H1 (cell line): ENCODE results near the gene GCHFR. TPM values are rescaled to one million over a fixed set of nuclear protein-coding genes. Genes with fewer than 3 reads are reported as not detected.

ENCODE experiments used
- CTCF ChIA-PET: fragments of 300-600 bp; sonication (Branson Sonifier 250); formaldehyde crosslinking; loops from one replicate; lab custom pipeline; 2021; ENCODE audit not compliant: partially characterized antibody; lab: Charles Lee
- POLR2A ChIA-PET: fragments of 300-600 bp; sonication (Branson Sonifier 250); formaldehyde crosslinking; loops from one replicate; lab custom pipeline; 2021; ENCODE audit warnings: inconsistent platforms; ENCODE audit not compliant: partially characterized antibody; lab: Charles Lee
- DNase-seq, 2 experiments: peaks; one replicate each; pipeline versions ENCODE4 v3.0.0 to v3.0.0-alpha.2; 2010 to 2022; ENCODE audit warnings: low spot score in 2 of 2, low read depth in 1 of 2, mixed read lengths in 1 of 2
- FAIRE-seq: peaks from 2 replicates; lab custom pipeline; 2011; peaks lifted over from hg19 to GRCh38; lab: Jason Lieb, UNC
- H2AFZ ChIP-seq: 2 replicates; pipeline ENCODE4 v1.8.1; 2012; ENCODE audit warnings: low read length, inconsistent platforms
- H2AK5ac ChIP-seq: 2 replicates; pipeline ENCODE4 v1.6.1; 2013; ENCODE audit warnings: low read depth, low read length
- H2BK120ac ChIP-seq: replicated peaks from 2 replicates; pipeline ENCODE3; 2013; ENCODE audit warnings: low read depth, low read length, inconsistent platforms
- H2BK12ac ChIP-seq: 2 replicates; pipeline ENCODE4 v1.6.1; 2013; ENCODE audit warnings: low read depth, low read length
- H2BK15ac ChIP-seq: 2 replicates; pipeline ENCODE4 v1.6.1; 2013; ENCODE audit warnings: low read length
- H2BK20ac ChIP-seq: 2 replicates; pipeline ENCODE4 v1.6.1; 2013; ENCODE audit warnings: low read length
- H2BK5ac ChIP-seq: 2 replicates; pipeline ENCODE4 v1.6.1; 2013; ENCODE audit warnings: low read depth, low read length
- H3K14ac ChIP-seq: 2 replicates; pipeline ENCODE4 v1.6.1; 2013; ENCODE audit warnings: inconsistent platforms; ENCODE audit not compliant: insufficient read length
- H3K18ac ChIP-seq: 2 replicates; pipeline ENCODE4 v1.6.1; 2013; ENCODE audit warnings: low read length; ENCODE audit errors: extremely low read depth
- H3K23ac ChIP-seq: 2 replicates; pipeline ENCODE4 v1.6.1; 2013; ENCODE audit warnings: inconsistent platforms; ENCODE audit not compliant: insufficient read length
- H3K23me2 ChIP-seq: 2 replicates; pipeline ENCODE4 v1.6.1; 2013; ENCODE audit warnings: low read depth, low read length
- H3K27ac ChIP-seq: 2 replicates; pipeline ENCODE4 v1.6.1; 2011; ENCODE audit warnings: low read depth, low read length, inconsistent platforms
- H3K27me3 ChIP-seq, 4 experiments: replicated peaks in 1 of 4; 1 replicate in 1 of 4; 2 replicates in 3 of 4; pipeline versions ENCODE4 v1.6.1 to v1.8.1; 2011 to 2013; ENCODE audit warnings: low read length in 3 of 4, mild to moderate bottlenecking in 3 of 4, inconsistent platforms in 2 of 4, mixed read lengths in 2 of 4, moderate library complexity in 1 of 4; ENCODE audit not compliant: control insufficient read depth in 3 of 4, insufficient read depth in 3 of 4; ENCODE audit errors: extremely low read depth in 1 of 4
- H3K36me3 ChIP-seq, 4 experiments: 2 replicates each; pipeline versions ENCODE4 v1.6.1 to v1.8.1; 2011 to 2013; ENCODE audit warnings: mild to moderate bottlenecking in 4 of 4, low read length in 3 of 4, moderate library complexity in 2 of 4, control low read depth in 1 of 4, inconsistent platforms in 1 of 4; ENCODE audit not compliant: insufficient read depth in 4 of 4, control insufficient read depth in 2 of 4
- H3K4ac ChIP-seq: replicated peaks from 2 replicates; pipeline ENCODE3; 2013; ENCODE audit warnings: low read length, low read depth, mixed read lengths, inconsistent platforms; ENCODE audit not compliant: insufficient read length
- H3K4me1 ChIP-seq, 4 experiments: replicated peaks in 1 of 4; 1 replicate in 1 of 4; 2 replicates in 3 of 4; pipeline versions ENCODE4 v1.6.1 to v1.8.1; 2011 to 2013; ENCODE audit warnings: low read length in 3 of 4, inconsistent platforms in 2 of 4, mixed read lengths in 1 of 4; ENCODE audit not compliant: insufficient read depth in 4 of 4, control insufficient read depth in 3 of 4
- H3K4me2 ChIP-seq, 2 experiments: 2 replicates each; pipeline versions ENCODE4 v1.6.1 to v1.8.1; 2011 to 2013; ENCODE audit warnings: low read depth in 2 of 2, low read length in 2 of 2, control low read depth in 1 of 2, inconsistent platforms in 1 of 2, mild to moderate bottlenecking in 1 of 2; ENCODE audit not compliant: insufficient read depth in 1 of 2
- H3K4me3 ChIP-seq, 4 experiments: fragments of 200-600, 300-600 bp in 1 of 4; sonication (generic), shearing (Covaris generic), sonication (Bioruptor Twin) in 1 of 4; 2 replicates each; pipeline versions ENCODE4 v1.5.1 to v1.8.1; 2011 to 2016; ENCODE audit warnings: low read length in 4 of 4, low read depth in 3 of 4, control low read depth in 2 of 4, inconsistent platforms in 2 of 4, mild to moderate bottlenecking in 2 of 4, mixed read lengths in 1 of 4, moderate library complexity in 1 of 4; ENCODE audit not compliant: insufficient read depth in 2 of 4; ENCODE audit errors: extremely low read depth in 1 of 4
- H3K56ac ChIP-seq: replicated peaks from 2 replicates; pipeline ENCODE3; 2013; ENCODE audit warnings: low read depth, mild to moderate bottlenecking, mixed read lengths, low read length, inconsistent platforms; ENCODE audit not compliant: insufficient read length
- H3K79me1 ChIP-seq: 2 replicates; pipeline ENCODE4 v1.6.1; 2013; ENCODE audit warnings: low read depth, low read length, control low read depth
- H3K79me2 ChIP-seq, 2 experiments: 2 replicates each; pipeline versions ENCODE4 v1.6.1 to v1.8.1; 2012 to 2013; ENCODE audit warnings: low read length in 2 of 2, mild to moderate bottlenecking in 2 of 2, inconsistent platforms in 1 of 2; ENCODE audit not compliant: insufficient read depth in 2 of 2, control insufficient read depth in 1 of 2
- H3K9ac ChIP-seq, 4 experiments: replicated peaks in 1 of 4; 1 replicate in 1 of 4; 2 replicates in 3 of 4; pipeline versions ENCODE4 v1.6.1 to v1.8.1; 2011 to 2013; ENCODE audit warnings: low read depth in 3 of 4, low read length in 3 of 4, control low read depth in 2 of 4, mild to moderate bottlenecking in 2 of 4, moderate library complexity in 2 of 4, inconsistent platforms in 1 of 4; ENCODE audit errors: extremely low read depth in 1 of 4
- H3K9me3 ChIP-seq, 2 experiments: 2 replicates each; pipeline versions ENCODE4 v1.6.1 to v1.8.1; 2012 to 2013; ENCODE audit warnings: mild to moderate bottlenecking in 2 of 2, moderate library complexity in 2 of 2, control low read depth in 1 of 2, inconsistent platforms in 1 of 2, low read depth in 1 of 2, low read length in 1 of 2, mixed read lengths in 1 of 2; ENCODE audit not compliant: insufficient read depth in 2 of 2
- H4K20me1 ChIP-seq, 2 experiments: replicated peaks in 1 of 2; 2 replicates each; pipeline versions ENCODE3 to v1.8.1; 2011 to 2013; ENCODE audit warnings: inconsistent platforms in 2 of 2, low read length in 2 of 2, mild to moderate bottlenecking in 1 of 2; ENCODE audit not compliant: insufficient read depth in 2 of 2, control insufficient read depth in 1 of 2
- H4K5ac ChIP-seq: 2 replicates; pipeline ENCODE4 v1.6.1; 2013; ENCODE audit warnings: low read length, low read depth, mixed read lengths, inconsistent platforms; ENCODE audit not compliant: insufficient read length
- H4K8ac ChIP-seq: 2 replicates; pipeline ENCODE4 v1.8.0; 2013; ENCODE audit warnings: mild to moderate bottlenecking, moderate library complexity, low read length, inconsistent platforms; ENCODE audit not compliant: insufficient read depth; ENCODE audit errors: extremely low read depth
- H4K91ac ChIP-seq: replicated peaks from 2 replicates; pipeline ENCODE3; 2013; ENCODE audit warnings: low read length, mixed read lengths, inconsistent platforms; ENCODE audit not compliant: insufficient read length
- ATF3 ChIP-seq: IDR thresholded peaks from 2 replicates; pipeline ENCODE4 v1.6.1; 2011; ENCODE audit warnings: low read depth, mild to moderate bottlenecking, low read length; ENCODE audit not compliant: insufficient read depth
- CTCF ChIP-seq, 3 experiments: IDR thresholded peaks; 1 replicate in 2 of 3; 2 replicates in 1 of 3; pipeline versions ENCODE4 v1.5.1 to v1.6.1; 2011; ENCODE audit warnings: low read length in 3 of 3, mild to moderate bottlenecking in 3 of 3, inconsistent platforms in 2 of 3, low read depth in 1 of 3, moderate library complexity in 1 of 3; ENCODE audit not compliant: insufficient read depth in 1 of 3; ENCODE audit errors: control extremely low read depth in 1 of 3
- GTF2F1 ChIP-seq: IDR thresholded peaks from 2 replicates; pipeline ENCODE4 v1.6.1; 2012; ENCODE audit warnings: low read depth, low read length, improper control_type of control experiment, borderline replicate concordance
- RAD21 ChIP-seq, 2 experiments: IDR thresholded peaks in 1 of 2; conservative IDR thresholded peaks in 1 of 2; 2 replicates each; pipeline ENCODE4 v1.6.1; 2011; ENCODE audit warnings: low read depth in 2 of 2, low read length in 2 of 2, improper control_type of control experiment in 1 of 2, inconsistent platforms in 1 of 2, mild to moderate bottlenecking in 1 of 2, moderate library complexity in 1 of 2
- SAP30 ChIP-seq: fragments of 300-600 bp; sonication (generic); IDR thresholded peaks from 2 replicates; pipeline ENCODE4 v1.7.1; 2012; ENCODE audit warnings: low read length, moderate library complexity, mild to moderate bottlenecking, inconsistent platforms; ENCODE audit not compliant: insufficient read depth, insufficient replicate concordance
- TAF1 ChIP-seq: IDR thresholded peaks from 2 replicates; pipeline ENCODE4 v1.6.1; 2011; ENCODE audit warnings: mild to moderate bottlenecking, low read depth, low read length
- TCF12 ChIP-seq: IDR thresholded peaks from 2 replicates; pipeline ENCODE4 v1.6.1; 2011; ENCODE audit warnings: low read depth, mild to moderate bottlenecking, low read length
- ZNF274 ChIP-seq: IDR thresholded peaks from 2 replicates; pipeline ENCODE4 v1.7.0; 2012; ENCODE audit warnings: low read length, borderline replicate concordance; ENCODE audit errors: extremely low read depth
- whole genome bisulfite sequencing, 2 experiments: shearing (Covaris generic) in 1 of 2; methylation state at CpG; one replicate each; pipeline versions ENCODE4 v1.1.6 to v1.1.7; 2013 to 2015; ENCODE audit warnings: low lambda C conversion rate in 2 of 2, mixed read lengths in 2 of 2, inconsistent platforms in 1 of 2, low coverage in 1 of 2, missing lambda C conversion rate in 1 of 2; ENCODE audit not compliant: insufficient replicate concordance in 2 of 2, insufficient coverage in 1 of 2, insufficient read length in 1 of 2; ENCODE audit errors: extremely low coverage in 1 of 2, missing lambda C conversion rate in 1 of 2; 5-methylcytosine and 5-hydroxymethylcytosine counted together
- polyA plus RNA-seq, 7 experiments: library from polyadenylated mRNA; depleted of rRNA in 3 of 7; stranded (reverse) in 5 of 7; unstranded in 2 of 7; fragments of >200 nt in 5 of 7; fragments of 200-250 nt in 2 of 7; gene quantifications; 1 replicate in 5 of 7; 2 replicates in 1 of 7; 4 replicates in 1 of 7; pipeline versions ENCODE4 v1.2.1 to v1.2.3, GENCODE V29; 2011 to 2013; ENCODE audit warnings: missing spikeins in 2 of 7, mixed read lengths in 2 of 7
- total RNA-seq: library from RNA; stranded (reverse); fragmentation: NEBNext Ultra II Directional; extraction: Animal tissue kit (Norgen Biotek cat#: 25700); gene quantifications from 2 replicates; pipeline ENCODE4 v1.2.1, GENCODE V29; 2021

GCHFR gene
- total and polyA plus RNA-seq, 2 of the 8 experiments (the other 6 are each of a cell fraction or from before 2014, with no cell fraction given): 25.9 to 81.5 TPM

DNA sequence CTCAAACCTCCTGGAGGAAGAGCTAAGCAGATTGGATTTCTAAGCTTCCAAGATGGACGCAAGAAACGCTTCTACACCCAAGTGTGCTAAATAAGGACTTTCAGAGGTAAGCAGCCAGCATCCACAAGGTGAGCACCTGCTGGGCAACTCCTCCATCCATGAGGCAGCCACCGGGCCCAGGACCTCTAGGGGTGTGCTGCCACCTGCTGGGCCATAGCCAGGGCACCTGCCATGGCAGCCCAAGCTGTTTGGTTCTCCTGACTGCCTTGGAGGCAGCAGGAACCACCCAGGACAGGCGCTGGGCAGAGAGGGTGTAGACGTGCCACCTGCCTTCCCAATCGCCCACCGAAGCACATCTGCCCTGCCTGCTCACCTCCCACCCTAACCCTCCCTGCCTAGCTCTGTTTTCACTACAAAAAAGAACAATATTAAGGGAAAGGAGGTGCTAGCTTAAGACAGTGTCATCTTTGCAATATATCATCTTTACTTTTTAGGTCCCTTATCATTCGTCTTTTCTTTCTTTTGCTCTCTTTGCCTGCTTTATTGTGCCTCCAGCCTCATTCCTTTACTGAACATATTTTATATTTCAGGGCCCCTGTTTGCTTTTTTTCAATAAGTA lies 18.9 kb downstream of the GCHFR start:
- Histone ChIP-seq H3K27ac (no peak overlapping the region), H3K4me3 (no peak overlapping the region), H2BK15ac (no peak overlapping the region), H3K14ac (no peak overlapping the region), H3K79me1 (no peaks in the 10 kb centered on the region; the same call in none of the 2 replicates), H3K4me2 (no peak overlapping the region), H2BK5ac (no peak overlapping the region), H3K36me3 (peaks cover 0 to 4% (median 0%) of the 10 kb centered on the region in 4 experiments; a peak in 3 of 8 replicates), H3K23me2 (no peaks in the 10 kb centered on the region), H2BK12ac (no peak overlapping the region), H4K20me1 (peaks cover 0 to 5% of the 10 kb centered on the region in 2 experiments), H3K9ac (no peak overlapping the region), H2BK20ac (no peak overlapping the region), H2AK5ac (no peak overlapping the region), H4K91ac (no peak overlapping the region), H3K4me1 (peaks cover 8 to 23% (median 13%) of the 10 kb centered on the region in 4 experiments; a peak in 6 of 7 replicates), H2BK120ac (no peak overlapping the region), H4K5ac (no peak overlapping the region), H3K27me3 (no peaks in the 10 kb centered on the region), H4K8ac (no peak overlapping the region), H3K23ac (no peak overlapping the region), H3K79me2 (peaks cover 0 to 14% of the 10 kb centered on the region in 2 experiments; a peak in 3 of 4 replicates), H2AFZ (no peak overlapping the region), H3K56ac (no peak overlapping the region), H3K4ac (no peak overlapping the region), H3K9me3 (no peaks in the 10 kb centered on the region), H3K18ac (no peak overlapping the region)
- WGBS, 2 experiments: 90% methylated on average over 8 of the region's 8 CpGs; no CpG with 5 or more reads in 1 of the 2 experiments
- FAIRE-seq (no peak), DNase-seq (peak; percentile 46 to 64)
- ChIA-PET CTCF (interaction anchor here (0.7 to 12.9 kb wide), 25 partner anchors 10 to 193 kb away, joined by 3 to 184 read pairs (median 5); partner anchors contain the start of genes C15orf62, DNAJC17, GCHFR and PPP1R14D), POLR2A (interaction anchor here (1.0 to 2.6 kb wide), 6 partner anchors 13 to 91 kb away, joined by 3 to 11 read pairs (median 4); partner anchors contain the start of genes C15orf62, GCHFR, RHOV and SPINT1)
- TF ChIP-seq TAF1 (no peak), CTCF (IDR thresholded peaks at IDR 0.05; ENCODE audit: control extremely low read depth in 1 of 3, insufficient read depth in 1 of 3, low read depth in 1 of 3, low read length in 3 of 3) (peak; percentile 77 to 79 (median 79)), SAP30 (no peak), ATF3 (no peak), GTF2F1 (no peak), TCF12 (no peak), ZNF274 (no peak), RAD21 (IDR thresholded peaks at IDR 0.05 in 1 of 2, conservative IDR thresholded peaks at IDR 0.05 in 1 of 2; ENCODE audit: low read depth in 2 of 2, low read length in 2 of 2) (peak; percentile 73 to 83)
